Testis (tissue), 3 donors: ENCODE data around the gene SLC4A2. TPM values are rescaled to one million over a fixed set of nuclear protein-coding genes. Genes with fewer than 3 reads are reported as not detected.

Source experiments
- DNase-seq: peaks from one replicate; pipeline ENCODE4 v3.0.0-alpha.2; 2019
- H3K27ac ChIP-seq, 2 donors: fragments of 200-600 bp; sonication (generic); one replicate each; pipeline ENCODE4 v1.5.1; 2019
- H3K27me3 ChIP-seq: fragments of 200-600 bp; sonication (generic); one replicate; pipeline ENCODE4 v1.5.1; 2019
- H3K36me3 ChIP-seq: fragments of 200-600 bp; sonication (generic); one replicate; pipeline ENCODE4 v1.5.1; 2017; ENCODE audit warnings: low read depth; ENCODE audit errors: missing control alignments
- H3K4me1 ChIP-seq: fragments of 200-600 bp; sonication (generic); one replicate; pipeline ENCODE4 v1.5.1; 2019
- H3K4me3 ChIP-seq, 2 donors: fragments of 200-600 bp; sonication (generic); one replicate each; pipeline ENCODE4 v1.5.1; 2017 to 2019
- H3K9me3 ChIP-seq: fragments of 200-600 bp; sonication (generic); one replicate; pipeline ENCODE4 v1.5.1; 2017
- POLR2A ChIP-seq: fragments of 450-650 bp; IDR thresholded peaks from one replicate; pipeline ENCODE4 v1.6.1; 2017; ENCODE audit warnings: antibody characterized with exemption, mild to moderate bottlenecking, moderate library complexity
- WGBS, 2 donors: methylation state at CpG; one replicate each; pipeline ENCODE4 v1.1.5; 2018; 5-methylcytosine and 5-hydroxymethylcytosine counted together
- intact Hi-C: fragments of 100-400 bp; cut with DNase I; formaldehyde crosslinking; loops from one replicate; pipeline ENCODE4 v1.15.1; 2023; ENCODE audit warnings: low total_unique reads
- polyA plus RNA-seq: library from polyadenylated mRNA; stranded (reverse); fragments of 350-450 nt; fragmentation: Illumina TruSeq; extraction: RNeasy Lipid Tissue Mini Kit (QIAGEN cat#74804); gene quantifications from one replicate; pipeline ENCODE4 v1.2.3, GENCODE V29; 2014; ENCODE audit warnings: low read depth, low replicate concordance; ENCODE audit not compliant: insufficient read depth
- total RNA-seq, 2 donors: library from RNA; depleted of rRNA; stranded (reverse); fragments of >200 nt; gene quantifications; one replicate each; pipeline ENCODE4 v1.2.3, GENCODE V29; 2016
- TF ChIP-seq, protein P1 (sequence below), 3 experiments: fragments of 450-650 bp in 2 of 3; fragments of 200-600 bp in 1 of 3; sonication (generic) in 1 of 3; IDR thresholded peaks; one replicate each; pipeline ENCODE4 v1.5.1; 2016 to 2019; ENCODE audit warnings: antibody characterized with exemption in 3 of 3, mild to moderate bottlenecking in 2 of 3, moderate library complexity in 1 of 3

Gene SLC4A2
- total and polyA plus RNA-seq, 3 donors from 2014 or later: 68.9 to 153 (median 147) TPM

DNA sequence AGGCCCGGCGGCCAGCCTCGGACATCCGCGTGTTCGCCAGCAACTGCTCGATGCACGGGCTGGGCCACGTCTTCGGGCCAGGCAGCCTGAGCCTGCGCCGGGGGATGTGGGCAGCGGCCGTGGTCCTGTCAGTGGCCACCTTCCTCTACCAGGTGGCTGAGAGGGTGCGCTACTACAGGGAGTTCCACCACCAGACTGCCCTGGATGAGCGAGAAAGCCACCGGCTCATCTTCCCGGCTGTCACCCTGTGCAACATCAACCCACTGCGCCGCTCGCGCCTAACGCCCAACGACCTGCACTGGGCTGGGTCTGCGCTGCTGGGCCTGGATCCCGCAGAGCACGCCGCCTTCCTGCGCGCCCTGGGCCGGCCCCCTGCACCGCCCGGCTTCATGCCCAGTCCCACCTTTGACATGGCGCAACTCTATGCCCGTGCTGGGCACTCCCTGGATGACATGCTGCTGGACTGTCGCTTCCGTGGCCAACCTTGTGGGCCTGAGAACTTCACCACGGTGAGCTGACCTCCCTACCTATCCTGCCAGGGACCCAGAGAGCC, 10.4 kb upstream of the SLC4A2 start:
- DNase-seq: no peak
- no peaks in the 10 kb centered on the region for H3K36me3 ChIP-seq
- H3K4me1 ChIP-seq: no peaks in the 10 kb centered on the region
- no peak overlapping the region for H3K27ac ChIP-seq
- TF ChIP-seq POLR2A: no peak
- TF ChIP-seq, protein P1, sequence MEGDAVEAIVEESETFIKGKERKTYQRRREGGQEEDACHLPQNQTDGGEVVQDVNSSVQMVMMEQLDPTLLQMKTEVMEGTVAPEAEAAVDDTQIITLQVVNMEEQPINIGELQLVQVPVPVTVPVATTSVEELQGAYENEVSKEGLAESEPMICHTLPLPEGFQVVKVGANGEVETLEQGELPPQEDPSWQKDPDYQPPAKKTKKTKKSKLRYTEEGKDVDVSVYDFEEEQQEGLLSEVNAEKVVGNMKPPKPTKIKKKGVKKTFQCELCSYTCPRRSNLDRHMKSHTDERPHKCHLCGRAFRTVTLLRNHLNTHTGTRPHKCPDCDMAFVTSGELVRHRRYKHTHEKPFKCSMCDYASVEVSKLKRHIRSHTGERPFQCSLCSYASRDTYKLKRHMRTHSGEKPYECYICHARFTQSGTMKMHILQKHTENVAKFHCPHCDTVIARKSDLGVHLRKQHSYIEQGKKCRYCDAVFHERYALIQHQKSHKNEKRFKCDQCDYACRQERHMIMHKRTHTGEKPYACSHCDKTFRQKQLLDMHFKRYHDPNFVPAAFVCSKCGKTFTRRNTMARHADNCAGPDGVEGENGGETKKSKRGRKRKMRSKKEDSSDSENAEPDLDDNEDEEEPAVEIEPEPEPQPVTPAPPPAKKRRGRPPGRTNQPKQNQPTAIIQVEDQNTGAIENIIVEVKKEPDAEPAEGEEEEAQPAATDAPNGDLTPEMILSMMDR (IDR thresholded peaks at IDR 0.05): no peak
- H3K4me3 ChIP-seq: no peak overlapping the region
- 85 to 95% methylated on average over 32 to 35 of the region's 38 CpGs for WGBS, 2 donors
- no peaks in the 10 kb centered on the region for H3K27me3 ChIP-seq
- H3K9me3 ChIP-seq: no peaks in the 10 kb centered on the region
- intact Hi-C loops: no loop called here

DNA sequence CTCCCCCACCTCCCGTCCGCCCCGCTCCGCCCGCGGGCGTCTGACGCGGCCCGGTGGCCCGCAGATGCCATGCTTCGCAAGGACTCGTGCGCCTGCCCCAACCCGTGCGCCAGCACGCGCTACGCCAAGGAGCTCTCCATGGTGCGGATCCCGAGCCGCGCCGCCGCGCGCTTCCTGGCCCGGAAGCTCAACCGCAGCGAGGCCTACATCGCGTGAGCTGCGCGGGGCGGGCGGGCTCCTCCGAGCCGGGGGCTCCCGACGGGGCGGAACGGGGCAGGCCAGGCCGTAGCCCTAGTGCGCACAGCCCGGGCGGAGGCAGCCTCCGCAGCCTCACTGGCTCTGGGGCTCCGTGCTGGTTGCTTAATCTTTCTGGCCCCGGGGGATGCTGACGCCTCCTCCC, 8.3 kb upstream of the SLC4A2 start:
- WGBS, 2 donors: 2 to 15% methylated on average over 4 to 48 of the region's 50 CpGs
- peak; percentile 79 for DNase-seq

DNA sequence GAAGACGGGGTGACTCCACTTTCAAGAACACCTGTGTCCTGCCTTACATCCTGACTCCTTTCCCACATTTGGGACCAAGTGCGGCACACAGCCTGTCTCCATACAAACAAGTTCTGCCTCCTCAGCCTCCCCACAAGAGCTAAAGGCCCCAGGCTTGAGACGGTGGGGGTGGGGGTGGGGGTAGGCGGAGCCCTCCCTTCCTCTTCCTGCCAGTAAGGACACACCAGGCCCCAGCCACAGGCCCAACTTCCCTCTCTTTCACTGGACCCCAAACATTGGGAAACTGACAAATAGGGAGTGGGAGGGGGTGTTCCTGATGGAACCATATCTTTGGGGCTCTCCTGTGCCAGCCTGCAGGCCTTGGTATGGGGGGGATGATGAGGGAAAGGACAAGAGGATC, 6.3 kb upstream of the SLC4A2 start:
- no peak overlapping the region for H3K27ac ChIP-seq
- H3K27me3 ChIP-seq: no peaks in the 10 kb centered on the region
- DNase-seq: no peak
- no peaks in the 10 kb centered on the region for H3K36me3 ChIP-seq
- intact Hi-C loops: no loop called here
- peaks cover 6% of the 10 kb centered on the region for H3K4me1 ChIP-seq
- TF ChIP-seq, protein P1 (IDR thresholded peaks at IDR 0.05): no peak
- no peak for TF ChIP-seq POLR2A
- H3K4me3 ChIP-seq: no peak overlapping the region
- 84 to 87% methylated on average over 4 of the region's 4 CpGs for WGBS, 2 donors
- no peaks in the 10 kb centered on the region for H3K9me3 ChIP-seq

More for the DNA sequence above, 8.3 kb upstream of the SLC4A2 start:
- Histone ChIP-seq H3K27ac (no peak overlapping the region), H3K4me3 (no peak overlapping the region), H3K4me1 (no peaks in the 10 kb centered on the region), H3K9me3 (no peaks in the 10 kb centered on the region), H3K36me3 (no peaks in the 10 kb centered on the region), H3K27me3 (no peaks in the 10 kb centered on the region)
- intact Hi-C loops: no loop called here
- TF ChIP-seq, protein P1 (IDR thresholded peaks at IDR 0.05): no peak

DNA sequence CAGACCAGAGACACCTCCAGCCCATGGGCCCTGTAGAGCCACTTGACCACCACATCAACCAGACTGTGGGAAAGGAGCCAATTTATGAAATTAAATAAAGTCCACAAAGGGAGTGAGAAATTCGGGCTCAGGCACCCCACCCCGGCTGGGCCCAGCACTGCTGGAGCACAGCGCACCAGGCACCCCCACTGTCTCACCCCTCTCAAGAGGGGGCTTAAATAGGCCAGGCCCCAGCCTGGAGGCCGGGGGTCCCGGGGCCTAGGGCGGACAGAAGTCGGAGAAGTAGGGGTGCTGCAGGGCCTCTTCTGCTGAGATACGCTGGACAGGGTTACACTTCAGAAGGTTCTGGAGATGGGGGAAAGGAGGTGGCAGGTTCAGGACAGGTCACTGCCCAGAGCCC, 5.6 kb upstream of the SLC4A2 start:
- Histone ChIP-seq H3K27ac (no peak overlapping the region), H3K27me3 (no peaks in the 10 kb centered on the region), H3K4me1 (peaks cover 10% of the 10 kb centered on the region), H3K9me3 (no peaks in the 10 kb centered on the region), H3K4me3 (no peak overlapping the region), H3K36me3 (no peaks in the 10 kb centered on the region)
- no peak for DNase-seq
- 90 to 100% methylated on average over 1 to 8 of the region's 8 CpGs for WGBS, 2 donors
- TF ChIP-seq POLR2A: no peak
- TF ChIP-seq, protein P1 (IDR thresholded peaks at IDR 0.05): no peak
- intact Hi-C loops: no loop called here

DNA sequence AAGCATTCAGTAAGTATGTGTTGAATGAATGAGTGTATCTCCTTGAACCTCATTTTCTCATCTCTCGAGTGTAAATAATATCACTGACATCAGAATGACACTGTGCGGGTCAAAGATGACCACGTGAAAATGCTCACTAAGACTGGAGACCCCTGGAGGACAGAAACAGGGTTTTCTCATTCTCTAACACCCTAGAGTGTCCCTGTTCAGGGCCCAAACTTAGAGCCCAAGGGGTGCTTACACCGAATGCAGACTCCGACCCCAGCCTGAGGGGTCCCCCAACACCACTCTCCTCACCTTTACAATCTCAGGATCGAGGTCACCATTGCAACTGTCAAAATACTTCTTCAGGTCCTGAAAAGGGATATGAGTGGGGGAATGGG, 3.1 kb upstream of the SLC4A2 start:
- Histone ChIP-seq H3K27me3 (no peaks in the 10 kb centered on the region), H3K4me3 (no peak overlapping the region), H3K4me1 (peaks cover 22% of the 10 kb centered on the region), H3K36me3 (no peaks in the 10 kb centered on the region), H3K9me3 (no peaks in the 10 kb centered on the region), H3K27ac (no peak overlapping the region)
- DNase-seq: no peak
- no peak for TF ChIP-seq POLR2A
- TF ChIP-seq, protein P1 (IDR thresholded peaks at IDR 0.05): no peak
- 76 to 85% methylated on average over 6 of the region's 6 CpGs for WGBS, 2 donors
- intact Hi-C loops: no loop called here
